ENCODE measurements around the gene CCDC83. TPM values are rescaled to one million over a fixed set of nuclear protein-coding genes. Genes with fewer than 3 reads are reported as not detected.

CCDC83 gene
- total RNA-seq, 1 experiment from 2014 or later, result not detected

DNA sequence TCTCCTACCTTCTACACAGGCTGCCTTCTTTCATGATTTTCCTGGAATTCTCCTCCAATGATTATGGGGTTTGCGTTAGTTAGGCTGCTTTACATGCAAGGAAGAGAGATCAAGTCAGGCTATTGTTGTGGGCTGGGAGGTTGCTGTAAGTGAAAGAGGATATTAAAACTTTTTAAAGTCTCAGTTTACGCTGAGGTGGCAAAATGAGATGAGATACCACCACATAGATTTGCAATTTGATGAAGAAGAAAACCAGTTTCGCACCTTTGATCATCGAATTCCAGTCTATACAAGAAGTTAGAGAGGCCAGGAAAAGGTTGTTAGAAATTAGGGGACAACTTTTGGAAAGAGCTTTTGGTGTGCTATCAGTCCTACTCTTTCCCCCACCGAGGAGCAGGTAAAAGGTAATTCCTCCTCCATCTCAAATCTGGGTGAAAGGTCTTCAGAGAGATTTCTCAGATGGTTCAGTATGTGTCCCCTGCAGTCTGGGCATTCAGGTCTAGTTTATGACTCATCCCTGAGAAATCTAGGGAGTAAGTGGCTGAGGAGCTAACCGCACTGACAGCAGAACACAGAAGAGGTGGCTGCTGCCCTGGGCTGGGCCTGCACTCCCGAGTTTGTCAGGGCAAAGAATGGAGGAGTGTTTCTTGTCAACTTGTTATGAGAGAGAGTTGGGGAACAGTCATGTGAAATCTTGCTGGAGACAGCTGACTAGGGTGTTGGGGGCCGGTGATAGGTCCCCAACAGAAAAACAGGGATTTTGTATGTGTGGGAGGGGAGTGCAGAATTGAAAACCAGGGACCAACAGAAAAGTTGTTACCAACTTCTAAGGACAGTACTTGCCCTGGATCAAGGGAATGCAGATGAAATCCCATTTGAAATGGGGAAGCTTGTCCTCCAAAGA, 34.7 kb downstream of the CCDC83 start:
- peaks cover 28% of the 10 kb centered on the region for H3K4me1 Mint-ChIP-seq (ENCODE audit: low read depth, unreplicated experiment)
- ChIA-PET POLR2A (no interaction called here), CTCF (interaction anchor here (1.0 kb wide), 1 partner anchor 26 kb away, joined by 3 read pairs; no protein-coding TSS in a partner anchor)
- H3K27ac Mint-ChIP-seq (ENCODE audit: unreplicated experiment), result peak overlapping the region; percentile 49
- Histone ChIP-seq H3K36me3 (ENCODE audit: control insufficient read depth, insufficient read depth, low read length) (no peaks in the 10 kb centered on the region), H3K9me3 (no peaks in the 10 kb centered on the region), H3K27me3 (replicated peaks; ENCODE audit: control insufficient read depth, insufficient read depth, low read length) (no peaks in the 10 kb centered on the region), H3K4me3 (ENCODE audit: low read depth, low read length) (no peak overlapping the region), H3K4me1 (peaks cover 31% of the 10 kb centered on the region)
- BruUV-seq (replicated peaks), result no TSS peak
- no peaks in the 10 kb centered on the region for H3K9me3 Mint-ChIP-seq (ENCODE audit: unreplicated experiment)
- H3K4me3 Mint-ChIP-seq (ENCODE audit: unreplicated experiment), result peak overlapping the region; percentile 18
- H3K36me3 Mint-ChIP-seq (ENCODE audit: insufficient read depth, unreplicated experiment), result no peaks in the 10 kb centered on the region
- no peaks in the 10 kb centered on the region for H3K27me3 Mint-ChIP-seq (ENCODE audit: insufficient read depth, unreplicated experiment)
- no peak for TF ChIP-seq CTCF (IDR thresholded peaks at IDR 0.05; ENCODE audit: insufficient read depth in 1 of 2, low read depth in 1 of 2, low read length in 1 of 2, severe bottlenecking in 1 of 2, unreplicated experiment in 1 of 2)
- DNase-seq, result peak; percentile 60 to 73
- intact Hi-C loops (cut with micrococcal nuclease; ENCODE audit: unreplicated experiment), result loop anchor here (1.0 kb wide), 1 partner anchor 35 kb away; the partner anchor contains the start of gene CCDC83

GRCh38 chr11:85893395-85893794, 38.2 kb downstream of the CCDC83 start:
- H3K9me3 Mint-ChIP-seq (ENCODE audit: unreplicated experiment), result no peaks in the 10 kb centered on the region
- Histone ChIP-seq H3K27me3 (replicated peaks; ENCODE audit: control insufficient read depth, insufficient read depth, low read length) (no peaks in the 10 kb centered on the region), H3K36me3 (ENCODE audit: control insufficient read depth, insufficient read depth, low read length) (no peaks in the 10 kb centered on the region), H3K4me1 (peaks cover 31% of the 10 kb centered on the region), H3K9me3 (no peaks in the 10 kb centered on the region), H3K4me3 (ENCODE audit: low read depth, low read length) (no peak overlapping the region)
- H3K4me3 Mint-ChIP-seq (ENCODE audit: unreplicated experiment), result no peak overlapping the region
- no peak overlapping the region for H3K27ac Mint-ChIP-seq (ENCODE audit: unreplicated experiment)
- no peaks in the 10 kb centered on the region for H3K27me3 Mint-ChIP-seq (ENCODE audit: insufficient read depth, unreplicated experiment)
- BruUV-seq (replicated peaks), result no TSS peak
- no peak for TF ChIP-seq CTCF (IDR thresholded peaks at IDR 0.05; ENCODE audit: insufficient read depth in 1 of 2, low read depth in 1 of 2, low read length in 1 of 2, severe bottlenecking in 1 of 2, unreplicated experiment in 1 of 2)
- ChIA-PET POLR2A (no interaction called here), CTCF (no interaction called here)
- no peak for DNase-seq
- no peaks in the 10 kb centered on the region for H3K36me3 Mint-ChIP-seq (ENCODE audit: insufficient read depth, unreplicated experiment)
- intact Hi-C loops (cut with micrococcal nuclease; ENCODE audit: unreplicated experiment), result no loop called here
- peaks cover 31% of the 10 kb centered on the region for H3K4me1 Mint-ChIP-seq (ENCODE audit: low read depth, unreplicated experiment)

DNA sequence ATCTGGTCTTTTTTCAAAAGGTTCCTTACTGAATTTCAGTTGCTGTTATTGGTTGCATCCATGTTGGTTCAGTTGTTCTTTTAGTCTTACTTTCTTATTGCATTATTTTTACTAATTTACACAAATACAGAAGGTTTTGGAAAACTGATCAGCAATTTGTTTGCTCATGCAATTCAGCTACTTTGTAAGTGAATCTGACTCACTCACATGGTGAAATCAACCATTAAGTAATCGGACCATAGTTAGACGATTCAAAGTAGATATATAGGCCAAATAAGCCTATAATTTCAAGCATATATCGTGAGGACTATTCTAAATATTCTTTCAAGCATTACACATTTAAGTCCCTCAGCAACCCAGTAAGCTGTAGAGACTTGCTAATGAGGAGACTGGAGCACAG, 41.7 kb downstream of the CCDC83 start:
- Mint-ChIP-seq H3K4me3 (ENCODE audit: unreplicated experiment) (no peak overlapping the region), H3K4me1 (ENCODE audit: low read depth, unreplicated experiment) (peaks cover 11% of the 10 kb centered on the region), H3K36me3 (ENCODE audit: insufficient read depth, unreplicated experiment) (no peaks in the 10 kb centered on the region), H3K27ac (ENCODE audit: unreplicated experiment) (no peak overlapping the region), H3K27me3 (ENCODE audit: insufficient read depth, unreplicated experiment) (no peaks in the 10 kb centered on the region), H3K9me3 (ENCODE audit: unreplicated experiment) (no peaks in the 10 kb centered on the region)
- no peak for TF ChIP-seq CTCF (IDR thresholded peaks at IDR 0.05; ENCODE audit: insufficient read depth in 1 of 2, low read depth in 1 of 2, low read length in 1 of 2, severe bottlenecking in 1 of 2, unreplicated experiment in 1 of 2)
- Histone ChIP-seq H3K27me3 (replicated peaks; ENCODE audit: control insufficient read depth, insufficient read depth, low read length) (no peaks in the 10 kb centered on the region), H3K9me3 (no peaks in the 10 kb centered on the region), H3K36me3 (ENCODE audit: control insufficient read depth, insufficient read depth, low read length) (no peaks in the 10 kb centered on the region), H3K4me3 (ENCODE audit: low read depth, low read length) (no peak overlapping the region), H3K4me1 (no peaks in the 10 kb centered on the region)
- DNase-seq, result no peak
- no TSS peak for BruUV-seq (replicated peaks)
- intact Hi-C loops (cut with micrococcal nuclease; ENCODE audit: unreplicated experiment), result no loop called here
- CTCF ChIA-PET, result no interaction called here
- POLR2A ChIA-PET, result no interaction called here

Data from Caco-2 (cell line).